GM10248 (cell line): Measurements from ENCODE around the gene SOCS1.

Experiments used
- CTCF ChIA-PET: fragments of 300-600 bp; sonication (Branson Sonifier 250); formaldehyde crosslinking; extraction: SDS; loops from one replicate; lab custom pipeline; 2021; ENCODE audit warnings: antibody characterized with exemption; lab: Yijun Ruan, JAX
- POLR2A ChIA-PET: fragments of 350-650 bp; sonication (Branson Sonifier 250); formaldehyde crosslinking; extraction: SDS; loops from one replicate; lab custom pipeline; 2020; ENCODE audit warnings: antibody characterized with exemption; lab: Yijun Ruan, JAX
- DNase-seq: peaks from one replicate; pipeline ENCODE4 v3.0.0; 2012; ENCODE audit errors: extremely low spot score
- CTCF ChIP-seq: IDR thresholded peaks from 2 replicates; pipeline ENCODE4 v1.5.1; 2012; ENCODE audit warnings: mild to moderate bottlenecking, low read depth; ENCODE audit errors: extremely low read depth, missing control alignments, control extremely low read depth

The SOCS1 gene

GRCh38 chr16:11207646-11208045, 48.4 kb downstream of the SOCS1 start:
- TF ChIP-seq CTCF = no peak
- no peak for DNase-seq
- CTCF ChIA-PET = interaction anchor here (1.2 to 1.3 kb wide), 2 partner anchors 11 to 149 kb away, joined by 3 to 5 read pairs; no protein-coding TSS in a partner anchor
- POLR2A ChIA-PET = interaction anchor here (1.7 kb wide), 1 partner anchor 102 kb away, joined by 3 read pairs; no protein-coding TSS in a partner anchor

GRCh38 chr16:11205754-11206581, 50.0 kb downstream of the SOCS1 start:
- POLR2A ChIA-PET = interaction anchor here (1.0 to 2.9 kb wide), 6 partner anchors 19 to 241 kb away, joined by 3 to 18 read pairs (median 4); partner anchors contain the start of gene SOCS1
- DNase-seq = peak; percentile 57
- no peak for TF ChIP-seq CTCF
- CTCF ChIA-PET = interaction anchor here (0.7 to 2.5 kb wide), 10 partner anchors 8 to 242 kb away, joined by 3 to 13 read pairs (median 6); partner anchors contain the start of gene SOCS1

- CTCF ChIA-PET = interaction anchor here (0.9 to 2.5 kb wide), 7 partner anchors 9 to 241 kb away, joined by 3 to 13 read pairs (median 7); partner anchors contain the start of gene SOCS1
Observed at GRCh38 chr16:11205065-11205699, 50.8 kb downstream of the SOCS1 start.

GRCh38 chr16:11204513-11205047, 51.4 kb downstream of the SOCS1 start:
- no peak for DNase-seq

More at GRCh38 chr16:11205065-11205699, 50.8 kb downstream of the SOCS1 start:
- no peak for TF ChIP-seq CTCF
- no peak for DNase-seq
- POLR2A ChIA-PET = interaction anchor here (1.1 to 2.9 kb wide), 3 partner anchors 43 to 240 kb away, joined by 3 to 18 read pairs (median 7); partner anchors contain the start of gene SOCS1

More at GRCh38 chr16:11204513-11205047, 51.4 kb downstream of the SOCS1 start:
- CTCF ChIA-PET = interaction anchor here (1.1 to 2.5 kb wide), 4 partner anchors 9 to 24 kb away, joined by 4 to 13 read pairs (median 6); no protein-coding TSS in a partner anchor
- POLR2A ChIA-PET = interaction anchor here (2.5 to 2.9 kb wide), 2 partner anchors 51 to 239 kb away, joined by 7 to 18 read pairs; partner anchors contain the start of gene SOCS1
- no peak for TF ChIP-seq CTCF
